Nephron (organoid): ENCODE results near the gene GXYLT2.
A peak's percentile ranks its signal among the peaks of the same experiment; 100 is the strongest.

Experiments
- H3K27ac Mint-ChIP-seq, 3 experiments: 2 replicates each; pipeline ENCODE4 v1.8.0; 2020; ENCODE audit warnings: mixed read lengths in 3 of 3, mild to moderate bottlenecking in 2 of 3, moderate library complexity in 1 of 3
- H3K27me3 Mint-ChIP-seq: 2 replicates; pipeline ENCODE4 v1.8.0; 2021; ENCODE audit warnings: low read depth, mild to moderate bottlenecking, moderate library complexity, mixed read lengths
- H3K36me3 Mint-ChIP-seq: 2 replicates; pipeline ENCODE4 v1.8.0; 2020; ENCODE audit warnings: low read depth, mixed read lengths
- H3K4me1 Mint-ChIP-seq: 2 replicates; pipeline ENCODE4 v1.8.0; 2020; ENCODE audit warnings: mixed read lengths
- H3K4me3 Mint-ChIP-seq, 3 experiments: 2 replicates each; pipeline ENCODE4 v1.8.0; 2020; ENCODE audit warnings: mild to moderate bottlenecking in 3 of 3, mixed read lengths in 3 of 3, moderate library complexity in 2 of 3
- H3K9me3 Mint-ChIP-seq: 2 replicates; pipeline ENCODE4 v1.8.0; 2020; ENCODE audit warnings: mixed read lengths
- TF ChIP-seq, protein P1 (sequence below), 3 experiments: fragments of 200-600 bp; sonication (generic); IDR thresholded peaks; one replicate each; pipeline ENCODE4 v1.5.0; 2021; ENCODE audit warnings: antibody characterized with exemption in 3 of 3; ENCODE audit not compliant: unreplicated experiment in 3 of 3

Gene GXYLT2

DNA sequence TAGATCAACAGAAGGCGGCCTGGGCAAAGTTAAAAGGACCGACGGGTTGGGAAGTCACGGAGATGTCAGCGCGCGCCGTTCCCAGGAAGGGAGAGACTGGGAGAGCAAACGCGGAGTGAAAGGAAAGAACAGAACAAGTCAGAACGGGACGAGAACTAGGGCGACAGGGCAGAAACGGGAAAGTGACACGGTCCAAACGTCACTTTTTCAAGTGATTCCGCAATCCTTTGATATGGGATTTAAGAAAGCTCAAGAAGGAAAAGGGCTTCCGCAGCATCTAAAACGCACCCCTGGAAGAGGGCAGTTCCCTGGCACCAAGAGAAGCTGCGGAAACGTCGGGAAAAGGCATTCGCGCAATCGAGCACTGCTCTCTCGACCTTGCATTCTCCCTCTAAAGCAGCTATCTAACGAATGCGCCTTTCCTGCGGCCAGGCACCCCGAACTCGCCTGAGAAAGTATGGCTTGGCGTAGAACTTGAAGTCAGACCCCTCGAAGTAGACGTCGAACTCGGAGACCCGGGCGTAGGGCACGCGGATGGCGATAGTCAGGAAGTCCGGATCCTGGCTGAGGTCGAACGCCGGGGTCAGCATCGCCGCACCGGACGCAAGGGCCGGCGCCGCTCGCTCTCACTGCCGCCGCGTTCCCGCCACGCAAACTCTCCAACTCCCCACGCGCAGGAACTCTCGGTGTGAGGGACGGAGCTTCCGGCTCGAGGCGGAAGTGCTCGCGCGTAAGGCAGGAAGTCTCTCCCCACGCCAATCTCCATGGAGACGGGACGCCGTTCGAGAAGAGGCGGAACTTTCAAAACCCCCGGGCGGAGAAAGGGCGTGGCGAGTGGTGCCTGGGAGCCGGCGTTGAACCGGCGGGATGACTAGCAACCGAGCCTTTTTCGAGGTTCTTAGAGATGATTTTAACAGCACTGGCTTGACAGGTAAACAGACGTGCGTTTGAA is 39.8 kb upstream of the GXYLT2 start, which contains the start of gene SHQ1:
Gene SHQ1, minus strand, starts transcription at position 695 of the 952 bp plus-strand sequence. Its CDS starts 105 bp downstream, at position 590.
- Mint-ChIP-seq H3K4me3 (peak within 1 kb of the TSS; percentile 93 to 97 (median 94)), H3K36me3 (peaks cover 14% of the 10 kb centered on the region), H3K27ac (peak within 1 kb of the TSS; percentile 1 to 52 (median 42)), H3K27me3 (peaks cover 12% of the 10 kb centered on the region), H3K9me3 (no peaks in the 10 kb centered on the region), H3K4me1 (peaks cover 50% of the 10 kb centered on the region)
- TF ChIP-seq, protein P1, sequence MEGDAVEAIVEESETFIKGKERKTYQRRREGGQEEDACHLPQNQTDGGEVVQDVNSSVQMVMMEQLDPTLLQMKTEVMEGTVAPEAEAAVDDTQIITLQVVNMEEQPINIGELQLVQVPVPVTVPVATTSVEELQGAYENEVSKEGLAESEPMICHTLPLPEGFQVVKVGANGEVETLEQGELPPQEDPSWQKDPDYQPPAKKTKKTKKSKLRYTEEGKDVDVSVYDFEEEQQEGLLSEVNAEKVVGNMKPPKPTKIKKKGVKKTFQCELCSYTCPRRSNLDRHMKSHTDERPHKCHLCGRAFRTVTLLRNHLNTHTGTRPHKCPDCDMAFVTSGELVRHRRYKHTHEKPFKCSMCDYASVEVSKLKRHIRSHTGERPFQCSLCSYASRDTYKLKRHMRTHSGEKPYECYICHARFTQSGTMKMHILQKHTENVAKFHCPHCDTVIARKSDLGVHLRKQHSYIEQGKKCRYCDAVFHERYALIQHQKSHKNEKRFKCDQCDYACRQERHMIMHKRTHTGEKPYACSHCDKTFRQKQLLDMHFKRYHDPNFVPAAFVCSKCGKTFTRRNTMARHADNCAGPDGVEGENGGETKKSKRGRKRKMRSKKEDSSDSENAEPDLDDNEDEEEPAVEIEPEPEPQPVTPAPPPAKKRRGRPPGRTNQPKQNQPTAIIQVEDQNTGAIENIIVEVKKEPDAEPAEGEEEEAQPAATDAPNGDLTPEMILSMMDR (IDR thresholded peaks at IDR 0.05; ENCODE audit: unreplicated experiment in 3 of 3), result no peak

DNA sequence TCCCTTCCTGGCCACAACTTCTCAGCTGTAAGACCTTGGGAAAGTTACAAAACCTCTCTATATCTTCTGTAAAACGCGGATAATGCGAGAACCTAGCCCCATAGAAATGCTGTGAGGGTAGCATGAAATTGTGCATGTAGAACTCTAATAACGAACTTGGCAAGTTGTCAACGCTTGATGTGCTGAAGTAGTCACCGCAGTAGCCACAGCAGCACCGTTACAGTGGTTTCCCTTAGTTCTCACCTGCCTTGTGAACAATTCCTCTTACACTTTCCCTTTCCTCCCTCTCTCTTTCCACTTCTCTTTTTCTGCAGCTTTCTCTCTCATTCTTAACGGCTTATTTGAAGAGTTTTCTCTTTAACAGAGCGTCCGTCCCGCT is 39.2 kb upstream of the GXYLT2 start:
- H3K4me3 Mint-ChIP-seq, result peak overlapping the region; percentile 93 to 97 (median 94)
- peak overlapping the region in 1 of 3 experiments; percentile 52 for H3K27ac Mint-ChIP-seq
- TF ChIP-seq, protein P1 (IDR thresholded peaks at IDR 0.05; ENCODE audit: unreplicated experiment in 3 of 3), result no peak
- H3K36me3 Mint-ChIP-seq, result peaks cover 8% of the 10 kb centered on the region
- peaks cover 50% of the 10 kb centered on the region for H3K4me1 Mint-ChIP-seq
- peaks cover 12% of the 10 kb centered on the region for H3K27me3 Mint-ChIP-seq
- H3K9me3 Mint-ChIP-seq, result no peaks in the 10 kb centered on the region

DNA sequence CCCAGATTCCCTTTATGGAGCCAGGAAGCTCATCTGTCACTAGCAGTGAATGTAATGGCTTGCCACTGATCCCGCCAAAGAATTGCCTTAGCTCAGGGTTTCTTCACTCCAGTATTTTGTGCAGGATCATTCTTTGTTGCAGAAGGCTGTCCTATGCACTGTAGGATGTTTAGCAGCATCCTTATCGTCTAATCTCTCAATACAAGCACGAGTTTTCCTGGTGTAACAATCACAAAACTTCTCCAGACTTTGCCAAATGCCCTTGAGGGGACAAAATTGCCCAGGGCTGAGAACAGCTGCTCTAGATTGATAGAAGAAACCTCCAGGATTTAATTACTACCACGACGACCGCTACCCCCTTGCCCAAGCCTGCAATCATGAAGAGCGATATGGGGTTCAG is 32.8 kb upstream of the GXYLT2 start:
- TF ChIP-seq, protein P1 (IDR thresholded peaks at IDR 0.05; ENCODE audit: unreplicated experiment in 3 of 3), result no peak
- Mint-ChIP-seq H3K36me3 (no peaks in the 10 kb centered on the region), H3K4me3 (no peak overlapping the region), H3K27ac (no peak overlapping the region), H3K27me3 (peaks cover 4% of the 10 kb centered on the region), H3K4me1 (peaks cover 15% of the 10 kb centered on the region), H3K9me3 (no peaks in the 10 kb centered on the region)

DNA sequence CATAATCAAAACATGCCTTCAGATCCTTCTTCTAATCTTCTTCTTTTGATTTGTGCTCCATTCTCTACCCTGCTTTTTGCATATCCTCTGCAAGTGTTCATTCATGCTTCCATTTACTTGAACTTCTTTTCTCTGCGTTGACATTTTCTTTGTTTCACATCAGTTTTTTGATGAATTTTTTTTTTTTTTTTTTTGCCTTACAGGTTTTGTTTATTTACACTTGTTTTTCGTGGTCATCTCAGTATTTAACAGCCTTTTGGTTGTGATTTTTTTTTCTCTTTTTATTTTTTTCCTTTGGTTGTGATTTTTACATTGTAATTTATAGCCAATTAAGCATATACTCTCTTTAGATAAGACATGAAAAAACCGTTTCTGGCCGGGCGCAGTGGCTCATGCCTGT is 27.8 kb upstream of the GXYLT2 start:
- Mint-ChIP-seq H3K4me1 (peaks cover 4% of the 10 kb centered on the region), H3K36me3 (no peaks in the 10 kb centered on the region), H3K27ac (no peak overlapping the region), H3K9me3 (no peaks in the 10 kb centered on the region), H3K27me3 (peaks cover 8% of the 10 kb centered on the region), H3K4me3 (no peak overlapping the region)
- TF ChIP-seq, protein P1 (IDR thresholded peaks at IDR 0.05; ENCODE audit: unreplicated experiment in 3 of 3), result no peak

DNA sequence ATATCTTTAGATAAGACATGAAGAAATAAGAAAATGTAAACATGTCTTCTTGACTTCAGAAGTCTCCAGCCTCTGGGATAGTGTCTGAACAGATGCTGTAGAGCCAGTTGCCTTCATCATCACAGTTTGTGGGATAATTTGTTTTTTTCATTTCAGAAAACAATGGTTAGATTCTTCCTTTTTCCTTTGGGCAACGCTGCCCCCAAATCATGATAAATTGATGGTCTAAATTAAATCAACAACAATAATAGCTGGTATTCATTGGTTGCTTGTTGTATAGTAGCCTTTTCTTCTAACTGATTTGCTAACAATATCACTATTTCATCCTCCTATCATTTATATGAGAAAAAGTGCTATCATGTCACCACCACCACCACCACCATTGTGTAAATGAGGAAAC is 27.0 kb upstream of the GXYLT2 start:
- TF ChIP-seq, protein P1 (IDR thresholded peaks at IDR 0.05; ENCODE audit: unreplicated experiment in 3 of 3), result no peak
- Mint-ChIP-seq H3K36me3 (no peaks in the 10 kb centered on the region), H3K4me3 (no peak overlapping the region), H3K27ac (no peak overlapping the region), H3K4me1 (no peaks in the 10 kb centered on the region), H3K9me3 (no peaks in the 10 kb centered on the region), H3K27me3 (peaks cover 8% of the 10 kb centered on the region)
